ENCODE results near the gene NOC2L.
"Not testable (repeated sequence)": the region's sequence is repeated elsewhere in the genome, so short reads cannot be mapped to it uniquely, and the experiment has no call there.

NOC2L gene

GRCh38 chr1:960363-961131, 1.5 kb upstream of the NOC2L start, which contains the start of gene KLHL17:
KLHL17 (plus strand) TSS chr1:960584; CDS start chr1:960694, 110 bp downstream.
- peak; percentile 77 for DNase-seq

GRCh38 chr1:959731-960362, 791 bp upstream of the NOC2L start:
- DNase-seq: no peak

GRCh38 chr1:956636-957035, 2.4 kb downstream of the NOC2L start:
- no peak for DNase-seq

- no peak for DNase-seq
Observed at GRCh38 chr1:955474-955873, 3.6 kb downstream of the NOC2L start.

GRCh38 chr1:954927-955326, 4.1 kb downstream of the NOC2L start:
- DNase-seq: no peak

- DNase-seq: no peak
Observed at GRCh38 chr1:953524-954320, 5.3 kb downstream of the NOC2L start.

- DNase-seq: no peak
Observed at GRCh38 chr1:952603-953002, 6.5 kb downstream of the NOC2L start.

GRCh38 chr1:952201-952600, 6.9 kb downstream of the NOC2L start:
- DNase-seq: no peak

GRCh38 chr1:951364-951763, 7.7 kb downstream of the NOC2L start:
- peak; percentile 46 for DNase-seq

GRCh38 chr1:950881-951280, 8.2 kb downstream of the NOC2L start:
- no peak for DNase-seq

GRCh38 chr1:950268-950667, 8.8 kb downstream of the NOC2L start:
- no peak for DNase-seq

GRCh38 chr1:947958-948357, 11.1 kb downstream of the NOC2L start:
- DNase-seq: no peak

- not testable (repeated sequence) for DNase-seq
Observed at GRCh38 chr1:946811-947210, 12.2 kb downstream of the NOC2L start.

GRCh38 chr1:945688-946556, 13.1 kb downstream of the NOC2L start:
- DNase-seq: no peak

GRCh38 chr1:944341-945325, 14.4 kb downstream of the NOC2L start:
- peak; percentile 70 for DNase-seq

GRCh38 chr1:943545-944340, 15.3 kb downstream of the NOC2L start:
- DNase-seq: no peak

GRCh38 chr1:942864-943533, 16.1 kb downstream of the NOC2L start:
- peak; percentile 87 for DNase-seq

GRCh38 chr1:942411-942821, 16.6 kb downstream of the NOC2L start:
- no peak for DNase-seq

- peak; percentile 95 for DNase-seq
Observed at GRCh38 chr1:941588-942383, 17.3 kb downstream of the NOC2L start.
